Astrocyte of the spinal cord (primary cell): ENCODE data around the gene C3orf33.
A peak's percentile ranks its signal among the peaks of the same experiment; 100 is the strongest.

Experiments
- DNase-seq: peaks from one replicate; pipeline ENCODE4 v3.0.0; 2011; ENCODE audit warnings: low read depth, low spot score
- H3K4me3 ChIP-seq: 2 replicates; pipeline ENCODE4 v1.5.1; 2011; ENCODE audit warnings: low read depth, mild to moderate bottlenecking, low read length, moderate library complexity
- in situ Hi-C: cut with HindIII; loops from 2 replicates; pipeline ENCODE4 v1.10.0; 2017; ENCODE audit warnings: low sequenced_read_pairs
- TF ChIP-seq, protein P1 (sequence below): IDR thresholded peaks from 2 replicates; pipeline ENCODE4 v1.5.1; 2012; ENCODE audit warnings: low read depth, mild to moderate bottlenecking, low read length, inconsistent platforms

The C3orf33 gene

DNA sequence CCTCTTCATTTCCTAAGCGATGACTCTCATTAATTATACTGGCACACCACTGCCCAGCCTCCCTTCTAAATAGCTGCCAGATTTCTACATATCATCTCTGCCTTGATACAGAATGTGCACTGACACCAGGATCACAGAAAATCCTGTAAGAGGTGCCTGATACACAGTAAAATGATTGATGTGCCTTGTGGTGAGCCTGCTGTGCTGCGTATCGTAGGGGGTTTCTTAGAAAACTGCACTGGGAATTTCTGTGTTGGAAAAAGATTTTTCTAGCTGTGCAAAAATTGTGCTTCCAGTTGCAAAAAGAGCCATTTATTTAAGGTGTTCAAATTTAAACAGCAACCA lies 58.2 kb downstream of the C3orf33 start:
- in situ Hi-C loops: no loop called here
- DNase-seq: no peak
- no peak overlapping the region for H3K4me3 ChIP-seq
- TF ChIP-seq, protein P1, sequence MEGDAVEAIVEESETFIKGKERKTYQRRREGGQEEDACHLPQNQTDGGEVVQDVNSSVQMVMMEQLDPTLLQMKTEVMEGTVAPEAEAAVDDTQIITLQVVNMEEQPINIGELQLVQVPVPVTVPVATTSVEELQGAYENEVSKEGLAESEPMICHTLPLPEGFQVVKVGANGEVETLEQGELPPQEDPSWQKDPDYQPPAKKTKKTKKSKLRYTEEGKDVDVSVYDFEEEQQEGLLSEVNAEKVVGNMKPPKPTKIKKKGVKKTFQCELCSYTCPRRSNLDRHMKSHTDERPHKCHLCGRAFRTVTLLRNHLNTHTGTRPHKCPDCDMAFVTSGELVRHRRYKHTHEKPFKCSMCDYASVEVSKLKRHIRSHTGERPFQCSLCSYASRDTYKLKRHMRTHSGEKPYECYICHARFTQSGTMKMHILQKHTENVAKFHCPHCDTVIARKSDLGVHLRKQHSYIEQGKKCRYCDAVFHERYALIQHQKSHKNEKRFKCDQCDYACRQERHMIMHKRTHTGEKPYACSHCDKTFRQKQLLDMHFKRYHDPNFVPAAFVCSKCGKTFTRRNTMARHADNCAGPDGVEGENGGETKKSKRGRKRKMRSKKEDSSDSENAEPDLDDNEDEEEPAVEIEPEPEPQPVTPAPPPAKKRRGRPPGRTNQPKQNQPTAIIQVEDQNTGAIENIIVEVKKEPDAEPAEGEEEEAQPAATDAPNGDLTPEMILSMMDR: no peak

DNA sequence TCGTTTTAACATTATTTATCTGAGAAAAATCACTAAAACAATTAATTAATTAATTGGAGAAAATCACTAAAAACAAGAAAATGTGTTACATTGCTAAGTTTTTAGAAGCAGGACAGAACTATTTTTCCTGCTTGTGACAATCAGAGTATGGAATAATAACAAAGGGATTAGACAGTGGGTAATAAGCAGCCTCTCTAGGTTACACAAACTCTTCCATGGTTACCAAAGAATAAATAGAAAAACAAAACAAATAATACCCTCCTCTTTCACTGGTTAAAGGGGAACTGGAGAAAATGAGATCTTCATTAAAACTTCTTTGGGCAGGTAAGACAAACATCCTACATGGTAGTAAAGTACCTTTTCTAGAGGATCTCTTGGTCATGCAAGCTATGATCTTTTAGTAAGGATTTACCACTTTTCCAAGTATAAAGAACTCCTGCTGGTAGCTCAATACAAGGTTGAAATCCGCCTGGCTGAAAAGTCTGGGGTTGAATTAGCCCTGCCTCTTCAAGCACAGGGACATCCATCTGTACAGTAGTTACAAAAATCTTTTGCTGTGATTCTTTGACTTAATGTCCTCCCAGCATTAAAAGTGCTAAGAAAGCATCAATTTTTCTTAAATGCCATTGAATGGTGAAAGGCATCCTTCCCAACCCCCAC lies 58.7 kb downstream of the C3orf33 start:
- H3K4me3 ChIP-seq: no peak overlapping the region
- no peak for DNase-seq
- TF ChIP-seq, protein P1: no peak
- in situ Hi-C loops: no loop called here

DNA sequence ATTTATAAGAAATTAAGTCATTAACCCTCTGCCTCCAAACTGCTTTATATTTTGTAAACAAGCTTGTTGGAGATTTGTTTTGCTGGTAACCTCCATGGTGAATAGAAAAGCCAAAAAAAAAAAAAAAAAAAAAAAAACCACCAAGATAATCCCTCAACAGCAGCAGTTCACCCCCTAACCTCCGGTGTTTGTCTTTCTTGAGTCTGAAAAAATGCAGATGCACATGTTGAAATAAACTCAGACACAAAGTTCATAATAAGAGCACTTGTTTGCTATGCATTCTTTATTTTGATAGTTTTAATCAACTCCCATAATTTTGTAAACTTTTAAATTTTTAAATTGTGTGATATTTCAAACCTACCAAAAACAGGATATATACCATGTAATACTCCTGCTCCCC lies 59.4 kb downstream of the C3orf33 start:
- no peak for DNase-seq
- H3K4me3 ChIP-seq: no peak overlapping the region
- in situ Hi-C loops: no loop called here
- TF ChIP-seq, protein P1: no peak

DNA sequence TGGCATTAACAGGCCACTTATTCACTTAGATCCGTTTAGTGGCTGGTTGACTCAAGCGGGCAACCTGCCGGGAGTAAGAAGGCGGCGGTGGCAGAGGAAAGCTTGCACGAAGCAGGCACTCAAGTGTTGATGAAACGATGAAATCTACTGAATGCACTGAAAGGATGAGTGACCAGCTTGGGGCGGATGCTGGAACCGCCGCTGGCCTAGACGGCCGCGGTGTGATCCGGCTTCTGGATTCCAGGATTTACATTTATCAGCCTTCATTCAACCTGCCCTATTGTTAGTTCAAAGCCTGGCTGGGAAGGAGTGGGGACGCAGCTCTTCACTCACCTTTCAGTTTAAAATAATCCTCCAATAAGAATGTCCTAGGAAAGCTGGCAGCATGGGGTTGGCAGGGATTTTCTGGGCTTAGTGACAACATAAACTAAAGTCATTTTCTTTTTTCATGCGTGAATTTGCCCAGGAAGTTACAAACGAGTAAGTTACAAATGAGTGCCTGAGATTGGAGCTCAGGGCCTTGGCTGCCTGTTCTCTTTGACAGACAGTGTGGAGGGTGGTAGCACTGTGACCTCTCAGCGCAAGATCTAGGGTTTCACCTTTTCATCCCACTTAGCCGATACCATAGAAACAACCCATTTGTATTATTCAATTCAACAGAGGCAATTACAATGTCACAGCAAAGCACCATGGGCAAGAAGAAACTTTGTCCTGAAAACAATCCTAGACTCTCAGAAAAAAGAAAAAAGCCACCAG lies 60.1 kb downstream of the C3orf33 start:
- no peak overlapping the region for H3K4me3 ChIP-seq
- peak; percentile 48 for DNase-seq
- TF ChIP-seq, protein P1: no peak
- in situ Hi-C loops: no loop called here

DNA sequence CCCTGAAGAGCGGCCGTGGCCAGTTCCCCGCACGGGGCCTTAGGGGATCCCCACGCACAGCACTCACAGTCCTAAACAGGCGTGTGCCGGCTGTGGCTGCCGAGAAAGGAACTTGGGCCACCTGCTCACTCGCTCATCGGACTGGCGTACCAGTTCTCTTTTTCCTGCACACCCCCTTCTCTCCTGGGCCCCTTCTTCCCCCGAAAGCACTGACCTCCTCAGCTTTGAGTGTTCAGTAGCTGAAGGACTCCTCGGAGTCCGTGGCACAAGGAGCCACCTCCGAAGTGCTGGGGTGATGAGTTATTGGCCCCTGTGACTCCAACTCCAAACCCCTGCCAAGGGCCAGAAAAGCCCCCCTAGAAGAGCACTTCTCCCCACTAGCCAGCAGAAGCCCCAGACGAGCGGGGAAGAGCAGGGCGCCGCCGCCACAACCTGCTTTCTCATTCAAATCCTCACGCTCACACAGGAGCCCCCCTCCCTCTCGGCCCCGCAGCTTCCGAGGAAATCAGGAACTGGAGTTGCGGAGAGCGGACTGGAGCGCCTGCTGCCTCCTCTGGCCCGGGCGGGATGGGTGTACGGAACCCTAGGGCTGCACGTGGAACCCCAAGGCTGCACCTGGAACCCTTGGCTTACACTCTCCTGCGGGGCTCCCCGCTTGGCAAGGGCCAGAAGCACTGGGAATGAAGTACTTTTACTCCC lies 61.3 kb downstream of the C3orf33 start, which contains the start of gene PLCH1:
PLCH1 (minus strand) TSS at position 446 of the 699 bp plus-strand sequence. CDS start 40,847 bp downstream, outside the sequence.
- peak; percentile 70 for DNase-seq
- TF ChIP-seq, protein P1: no peak
- in situ Hi-C loops: no loop called here
- peak within 1 kb of the TSS; percentile 68 for H3K4me3 ChIP-seq

DNA sequence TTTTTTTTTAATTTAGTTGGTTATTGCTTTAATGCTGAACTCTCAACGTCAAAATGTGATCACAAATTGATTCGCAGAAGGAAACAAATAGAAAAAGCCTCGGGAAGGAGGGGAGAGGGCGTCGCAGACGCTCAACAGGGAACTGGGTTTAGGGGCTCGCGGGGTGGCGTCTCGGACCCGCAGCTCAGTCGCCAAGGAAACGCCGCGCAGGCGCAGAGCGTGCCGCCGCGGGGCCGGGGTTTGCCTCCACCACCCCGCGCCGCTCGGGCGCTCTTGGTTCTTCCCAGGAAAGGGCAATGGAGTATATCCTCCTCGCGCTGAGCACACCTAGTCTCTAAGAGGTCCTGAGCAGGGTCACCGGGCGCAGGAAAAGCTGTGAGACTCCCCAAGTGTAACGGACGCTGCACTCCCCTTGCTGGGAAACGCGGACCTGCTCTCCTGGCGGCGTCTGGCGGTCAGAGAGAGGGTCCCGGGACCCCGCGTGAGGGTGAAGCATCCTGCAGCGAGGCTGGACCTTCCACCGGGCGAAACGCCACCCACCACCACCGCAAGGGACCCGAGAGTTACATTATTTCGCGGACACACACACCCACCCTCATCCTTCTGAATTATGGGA lies 62.0 kb downstream of the C3orf33 start:
- peak; percentile 22 for DNase-seq
- TF ChIP-seq, protein P1: no peak
- peak overlapping the region; percentile 68 for H3K4me3 ChIP-seq
- in situ Hi-C loops: no loop called here
